SU-DHL-6 (cell line): ENCODE results near the gene TRAF3IP3.

Experiments
- CTCF ChIP-seq: fragments of 200-600 bp; sonication (generic); IDR thresholded peaks from one replicate; pipeline ENCODE4 v1.5.1; 2017; ENCODE audit warnings: antibody characterized with exemption, mild to moderate bottlenecking, low read length, moderate library complexity; ENCODE audit not compliant: insufficient read depth, poor library complexity, severe bottlenecking
- EZH2phosphoT487 ChIP-seq: fragments of 200-600 bp; sonication (generic), shearing (Covaris generic); conservative IDR thresholded peaks from 2 replicates; pipeline ENCODE4 v1.6.1; 2018; ENCODE audit warnings: mild to moderate bottlenecking, antibody characterized with exemption, low read length, moderate library complexity, mixed read lengths

GRCh38 chr1:209752890-209753289 is 3.0 kb upstream of the TRAF3IP3 start:
- TF ChIP-seq CTCF (no peak), EZH2phosphoT487 (no peak)
